NCI-H2196 treated with DMSO at 0.1 percent for 48 hours (cell line): ENCODE results near the gene NPBWR2.
A peak's percentile ranks its signal among the peaks of the same experiment; 100 is the strongest.

Experiments used
- DNase-seq: peaks from one replicate; lab custom pipeline; 2025; ENCODE audit not compliant: unreplicated experiment; lab: John Stamatoyannopoulos, UW

The NPBWR2 gene

GRCh38 chr20:64106981-64107735 lies at the start of gene NPBWR2:
Gene NPBWR2 (minus strand): TSS chr20:64107565. CDS start chr20:64106831, 734 bp downstream.
- no peak for DNase-seq

GRCh38 chr20:64156136-64156885 lies 48.9 kb upstream of the NPBWR2 start:
- peak; percentile 96 for DNase-seq

GRCh38 chr20:64155258-64156135 lies 48.1 kb upstream of the NPBWR2 start:
- no peak for DNase-seq

GRCh38 chr20:64154590-64155257 lies 47.4 kb upstream of the NPBWR2 start:
- no peak for DNase-seq

GRCh38 chr20:64153861-64154589 lies 46.7 kb upstream of the NPBWR2 start:
- DNase-seq = no peak

- no peak for DNase-seq
Observed at GRCh38 chr20:64153410-64153809, 46.0 kb upstream of the NPBWR2 start.

- peak; percentile 41 for DNase-seq
Observed at GRCh38 chr20:64152906-64153305, 45.5 kb upstream of the NPBWR2 start.

GRCh38 chr20:64151633-64152530 lies 44.5 kb upstream of the NPBWR2 start:
- no peak for DNase-seq

GRCh38 chr20:64150756-64151632 lies 43.6 kb upstream of the NPBWR2 start:
- DNase-seq = no peak

- DNase-seq = no peak
Observed at GRCh38 chr20:64149809-64150560, 42.6 kb upstream of the NPBWR2 start.

GRCh38 chr20:64149141-64149540 lies 41.8 kb upstream of the NPBWR2 start:
- no peak for DNase-seq

GRCh38 chr20:64148581-64148980 lies 41.2 kb upstream of the NPBWR2 start:
- no peak for DNase-seq

GRCh38 chr20:64146936-64147477 lies 39.6 kb upstream of the NPBWR2 start:
- no peak for DNase-seq

GRCh38 chr20:64146301-64146935 lies 39.1 kb upstream of the NPBWR2 start:
- no peak for DNase-seq

GRCh38 chr20:64145458-64146300 lies 38.3 kb upstream of the NPBWR2 start:
- no peak for DNase-seq
